ENCODE data around the gene IMMP2L. TPM values are rescaled to one million over a fixed set of nuclear protein-coding genes. Genes with fewer than 3 reads are reported as not detected.
A peak's percentile ranks its signal among the peaks of the same experiment; 100 is the strongest.

The IMMP2L gene
- total and polyA plus RNA-seq, 8 donors: 2.5 to 40.8 (median 20.0) TPM; not detected in 1

GRCh38 chr7:110921595-110922151, 640.6 kb downstream of the IMMP2L start:
- intact Hi-C loops (cut with DNase I; ENCODE audit: low total_unique reads): no loop called here
- Histone ChIP-seq H3K36me3 (no peaks in the 10 kb centered on the region), H3K9me3 (no peaks in the 10 kb centered on the region), H3K27me3 (no peaks in the 10 kb centered on the region), H3K4me3 (no peak overlapping the region), H3K27ac (no peak overlapping the region), H3K4me1 (peaks cover 0 to 12% (median 5%) of the 10 kb centered on the region in 4 donors)
- TF ChIP-seq CTCF (IDR thresholded peaks at IDR 0.05) (no peak), POLR2AphosphoS5 (IDR thresholded peaks at IDR 0.05) (no peak), EP300 (IDR thresholded peaks at IDR 0.05) (no peak), POLR2A (IDR thresholded peaks at IDR 0.05) (no peak)
- DNase-seq: peak in 1 of 2 donors; percentile 9

GRCh38 chr7:110918949-110919548, 643.2 kb downstream of the IMMP2L start:
- Histone ChIP-seq H3K4me3 (no peak overlapping the region), H3K4me1 (peaks cover 0 to 12% (median 5%) of the 10 kb centered on the region in 4 donors), H3K36me3 (no peaks in the 10 kb centered on the region), H3K9me3 (no peaks in the 10 kb centered on the region), H3K27ac (no peak overlapping the region), H3K27me3 (no peaks in the 10 kb centered on the region)
- no peak for DNase-seq
- no peak for TF ChIP-seq POLR2AphosphoS5 (IDR thresholded peaks at IDR 0.05)
- no peak for TF ChIP-seq EP300 (IDR thresholded peaks at IDR 0.05)
- no peak for TF ChIP-seq CTCF (IDR thresholded peaks at IDR 0.05)
- TF ChIP-seq POLR2A (IDR thresholded peaks at IDR 0.05): no peak
- intact Hi-C loops (cut with DNase I; ENCODE audit: low total_unique reads): no loop called here
- WGBS, 5 donors: 47 to 93% (median 68%) methylated on average over 2 of the region's 2 CpGs

GRCh38 chr7:110914263-110914662, 648.0 kb downstream of the IMMP2L start:
- Histone ChIP-seq H3K4me3 (no peak overlapping the region), H3K27me3 (no peaks in the 10 kb centered on the region), H3K27ac (no peak overlapping the region), H3K9me3 (no peaks in the 10 kb centered on the region), H3K4me1 (no peaks in the 10 kb centered on the region), H3K36me3 (no peaks in the 10 kb centered on the region)
- WGBS, 5 donors: 85 to 92% (median 90%) methylated on average over 2 of the region's 2 CpGs
- TF ChIP-seq CTCF (IDR thresholded peaks at IDR 0.05): no peak
- no peak for TF ChIP-seq POLR2A (IDR thresholded peaks at IDR 0.05)
- TF ChIP-seq POLR2AphosphoS5 (IDR thresholded peaks at IDR 0.05): no peak
- no peak for TF ChIP-seq EP300 (IDR thresholded peaks at IDR 0.05)
- intact Hi-C loops (cut with DNase I; ENCODE audit: low total_unique reads): no loop called here
- no peak for DNase-seq

- 61 to 87% (median 76%) methylated on average over 2 of the region's 2 CpGs for WGBS, 5 donors
- no peaks in the 10 kb centered on the region for H3K9me3 ChIP-seq
- peaks cover 0 to 6% (median 0%) of the 10 kb centered on the region in 4 donors for H3K4me1 ChIP-seq
- H3K4me3 ChIP-seq: no peak overlapping the region
- H3K27ac ChIP-seq: no peak overlapping the region
- H3K36me3 ChIP-seq: no peaks in the 10 kb centered on the region
- intact Hi-C loops (cut with DNase I; ENCODE audit: low total_unique reads): no loop called here
- TF ChIP-seq POLR2AphosphoS5 (IDR thresholded peaks at IDR 0.05) (no peak), EP300 (IDR thresholded peaks at IDR 0.05) (no peak), POLR2A (IDR thresholded peaks at IDR 0.05) (no peak), CTCF (IDR thresholded peaks at IDR 0.05) (no peak)
- no peaks in the 10 kb centered on the region for H3K27me3 ChIP-seq
- no peak for DNase-seq
Observed at GRCh38 chr7:110911632-110912031, 650.7 kb downstream of the IMMP2L start.
